ENCODE measurements around the gene MIEN1. TPM values are rescaled to one million over a fixed set of nuclear protein-coding genes. Genes with fewer than 3 reads are reported as not detected.

MIEN1 gene
- total RNA-seq, 4 donors from 2014 or later = 33.9 to 60.8 (median 52.5) TPM

GRCh38 chr17:39737760-39738567 is 7.6 kb upstream of the MIEN1 start, which contains the start of gene GRB7:
Gene GRB7, plus strand, starts transcription at chr17:39737938. Its CDS starts 4,364 bp downstream, at chr17:39742302.
- peak; percentile 29 for ATAC-seq (ENCODE audit: low FRiP score)
- no peak for TF ChIP-seq CTCF (IDR thresholded peaks at IDR 0.05)
- no peak for DNase-seq (ENCODE audit: low spot score)

- ATAC-seq (ENCODE audit: low FRiP score) (no peak), DNase-seq (ENCODE audit: low spot score) (no peak)
- no peak for TF ChIP-seq CTCF (IDR thresholded peaks at IDR 0.05)
Observed at GRCh38 chr17:39737206-39737759, 7.0 kb upstream of the MIEN1 start.

GRCh38 chr17:39736319-39737165 is 6.2 kb upstream of the MIEN1 start:
- ATAC-seq (ENCODE audit: low FRiP score) = no peak
- TF ChIP-seq CTCF (IDR thresholded peaks at IDR 0.05) = no peak
- no peak for DNase-seq (ENCODE audit: low spot score)

GRCh38 chr17:39735882-39736281 is 5.5 kb upstream of the MIEN1 start:
- no peak for ATAC-seq (ENCODE audit: low FRiP score)
- TF ChIP-seq CTCF (IDR thresholded peaks at IDR 0.05) = no peak
- DNase-seq (ENCODE audit: low spot score) = no peak

- no peak for TF ChIP-seq CTCF (IDR thresholded peaks at IDR 0.05)
- no peak for DNase-seq (ENCODE audit: low spot score)
- no peak for ATAC-seq (ENCODE audit: low FRiP score)
Observed at GRCh38 chr17:39732586-39732985, 2.3 kb upstream of the MIEN1 start.

- TF ChIP-seq CTCF (IDR thresholded peaks at IDR 0.05) = no peak
- ATAC-seq (ENCODE audit: low FRiP score) (no peak), DNase-seq (ENCODE audit: low spot score) (no peak)
Observed at GRCh38 chr17:39729280-39729851, 966 bp downstream of the MIEN1 start.

Data from omental fat pad (tissue), 4 donors.